Caco-2 (cell line): ENCODE measurements around the gene GADL1. TPM values are rescaled to one million over a fixed set of nuclear protein-coding genes. Genes with fewer than 3 reads are reported as not detected.

ENCODE experiments used
- BruUV-seq: library from RNA; stranded (reverse); fragments of 400-500 nt; replicated peaks from 2 replicates; lab custom pipeline; 2021; lab: Mats Ljungman, UMichigan
- CTCF ChIA-PET: fragments of 300-600 bp; sonication (Branson Sonifier 250); formaldehyde crosslinking; loops from one replicate; lab custom pipeline; 2022; ENCODE audit warnings: antibody characterized with exemption; lab: Charles Lee
- POLR2A ChIA-PET: fragments of 300-600 bp; sonication (Branson Sonifier 250); formaldehyde crosslinking; loops from one replicate; lab custom pipeline; 2022; ENCODE audit warnings: antibody characterized with exemption; lab: Charles Lee
- DNase-seq, 2 experiments: peaks; one replicate each; pipeline versions ENCODE4 v3.0.0 to v3.0.0-alpha.2; 2020 to 2022
- H3K27me3 ChIP-seq: replicated peaks from 2 replicates; pipeline ENCODE4 v1.6.0; 2011; ENCODE audit warnings: low read length; ENCODE audit not compliant: control insufficient read depth, insufficient read depth
- H3K36me3 ChIP-seq: 2 replicates; pipeline ENCODE4 v1.5.1; 2011; ENCODE audit warnings: low read length; ENCODE audit not compliant: control insufficient read depth, insufficient read depth
- H3K4me1 ChIP-seq: fragments of 250-450 bp; sonication (Bioruptor Pico); 2 replicates; pipeline ENCODE4 v1.5.1; 2020; ENCODE audit warnings: mild to moderate bottlenecking
- H3K4me3 ChIP-seq: 2 replicates; pipeline ENCODE4 v1.5.1; 2011; ENCODE audit warnings: low read depth, mild to moderate bottlenecking, control low read depth, low read length
- H3K9me3 ChIP-seq: fragments of 250-450 bp; sonication (Bioruptor Pico); 2 replicates; pipeline ENCODE4 v1.5.1; 2020; ENCODE audit warnings: mild to moderate bottlenecking, moderate library complexity
- H3K27ac Mint-ChIP-seq: one replicate; pipeline ENCODE4 v1.8.0; 2022; ENCODE audit warnings: mixed read lengths; ENCODE audit not compliant: unreplicated experiment
- H3K27me3 Mint-ChIP-seq: one replicate; pipeline ENCODE4 v1.8.0; 2022; ENCODE audit warnings: mixed read lengths; ENCODE audit not compliant: insufficient read depth, unreplicated experiment
- H3K36me3 Mint-ChIP-seq: one replicate; pipeline ENCODE4 v1.8.0; 2022; ENCODE audit warnings: mild to moderate bottlenecking, mixed read lengths; ENCODE audit not compliant: insufficient read depth, unreplicated experiment
- H3K4me1 Mint-ChIP-seq: one replicate; pipeline ENCODE4 v1.8.0; 2022; ENCODE audit warnings: low read depth, mixed read lengths; ENCODE audit not compliant: unreplicated experiment
- H3K4me3 Mint-ChIP-seq: one replicate; pipeline ENCODE4 v1.8.0; 2022; ENCODE audit warnings: mild to moderate bottlenecking, moderate library complexity, mixed read lengths; ENCODE audit not compliant: unreplicated experiment
- H3K9me3 Mint-ChIP-seq: one replicate; pipeline ENCODE4 v1.8.0; 2022; ENCODE audit warnings: mixed read lengths; ENCODE audit not compliant: unreplicated experiment
- CTCF ChIP-seq, 2 experiments: fragments of 200-600 bp in 1 of 2; IDR thresholded peaks; 1 replicate in 1 of 2; 2 replicates in 1 of 2; pipeline versions ENCODE4 v1.5.1 to v1.8.0; 2011 to 2022; ENCODE audit warnings: antibody characterized with exemption in 1 of 2, control low read depth in 1 of 2, inconsistent platforms in 1 of 2, low read depth in 1 of 2, low read length in 1 of 2, mild to moderate bottlenecking in 1 of 2, moderate library complexity in 1 of 2; ENCODE audit not compliant: insufficient read depth in 1 of 2, severe bottlenecking in 1 of 2, unreplicated experiment in 1 of 2
- intact Hi-C: fragments of 100-400 bp; cut with micrococcal nuclease; formaldehyde crosslinking; loops from one replicate; pipeline ENCODE4 v1.10.0; 2022; ENCODE audit not compliant: unreplicated experiment
- total RNA-seq: library from RNA; stranded (reverse); gene quantifications from 2 replicates; pipeline ENCODE4 v1.2.3, GENCODE V29; 2022

GADL1 gene
- total RNA-seq, 1 experiment from 2014 or later: 6.2 TPM

GRCh38 chr3:30723211-30723610 is 171.2 kb downstream of the GADL1 start:
- Mint-ChIP-seq H3K36me3 (peaks cover 7% of the 10 kb centered on the region), H3K4me3 (no peak overlapping the region), H3K27me3 (no peaks in the 10 kb centered on the region), H3K27ac (no peak overlapping the region), H3K4me1 (peaks cover 28% of the 10 kb centered on the region), H3K9me3 (peaks cover 30% of the 10 kb centered on the region)
- DNase-seq: no peak
- no peaks in the 10 kb centered on the region for H3K36me3 ChIP-seq
- intact Hi-C loops: no loop called here
- ChIA-PET CTCF (no interaction called here), POLR2A (no interaction called here)
- peaks cover 40% of the 10 kb centered on the region for H3K4me1 ChIP-seq
- H3K27me3 ChIP-seq: no peaks in the 10 kb centered on the region
- BruUV-seq: no TSS peak
- H3K4me3 ChIP-seq: no peak overlapping the region
- TF ChIP-seq CTCF (IDR thresholded peaks at IDR 0.05; ENCODE audit: insufficient read depth in 1 of 2, low read depth in 1 of 2, low read length in 1 of 2, severe bottlenecking in 1 of 2, unreplicated experiment in 1 of 2): no peak
- H3K9me3 ChIP-seq: no peaks in the 10 kb centered on the region

GRCh38 chr3:30721314-30721634 is 173.2 kb downstream of the GADL1 start:
- CTCF ChIA-PET: interaction anchor here (1.2 kb wide), 1 partner anchor 142 kb away, joined by 3 read pairs; no protein-coding TSS in a partner anchor
- Histone ChIP-seq H3K27me3 (no peaks in the 10 kb centered on the region), H3K4me1 (peaks cover 36% of the 10 kb centered on the region), H3K4me3 (no peak overlapping the region), H3K36me3 (no peaks in the 10 kb centered on the region), H3K9me3 (no peaks in the 10 kb centered on the region)
- H3K4me3 Mint-ChIP-seq: peak overlapping the region; percentile 26
- peaks cover 30% of the 10 kb centered on the region for H3K9me3 Mint-ChIP-seq
- H3K27me3 Mint-ChIP-seq: no peaks in the 10 kb centered on the region
- intact Hi-C loops: loop anchor here (1.0 to 2.0 kb wide), 3 partner anchors 28 to 462 kb away; no protein-coding TSS in a partner anchor
- no peak for TF ChIP-seq CTCF (IDR thresholded peaks at IDR 0.05; ENCODE audit: insufficient read depth in 1 of 2, low read depth in 1 of 2, low read length in 1 of 2, severe bottlenecking in 1 of 2, unreplicated experiment in 1 of 2)
- no peak for DNase-seq
- peaks cover 34% of the 10 kb centered on the region for H3K4me1 Mint-ChIP-seq
- POLR2A ChIA-PET: interaction anchor here (0.6 kb wide), 1 partner anchor 1299 kb away, joined by 3 read pairs; no protein-coding TSS in a partner anchor
- peak overlapping the region; percentile 83 for H3K27ac Mint-ChIP-seq
- peaks cover 7% of the 10 kb centered on the region for H3K36me3 Mint-ChIP-seq
- no TSS peak for BruUV-seq

DNA sequence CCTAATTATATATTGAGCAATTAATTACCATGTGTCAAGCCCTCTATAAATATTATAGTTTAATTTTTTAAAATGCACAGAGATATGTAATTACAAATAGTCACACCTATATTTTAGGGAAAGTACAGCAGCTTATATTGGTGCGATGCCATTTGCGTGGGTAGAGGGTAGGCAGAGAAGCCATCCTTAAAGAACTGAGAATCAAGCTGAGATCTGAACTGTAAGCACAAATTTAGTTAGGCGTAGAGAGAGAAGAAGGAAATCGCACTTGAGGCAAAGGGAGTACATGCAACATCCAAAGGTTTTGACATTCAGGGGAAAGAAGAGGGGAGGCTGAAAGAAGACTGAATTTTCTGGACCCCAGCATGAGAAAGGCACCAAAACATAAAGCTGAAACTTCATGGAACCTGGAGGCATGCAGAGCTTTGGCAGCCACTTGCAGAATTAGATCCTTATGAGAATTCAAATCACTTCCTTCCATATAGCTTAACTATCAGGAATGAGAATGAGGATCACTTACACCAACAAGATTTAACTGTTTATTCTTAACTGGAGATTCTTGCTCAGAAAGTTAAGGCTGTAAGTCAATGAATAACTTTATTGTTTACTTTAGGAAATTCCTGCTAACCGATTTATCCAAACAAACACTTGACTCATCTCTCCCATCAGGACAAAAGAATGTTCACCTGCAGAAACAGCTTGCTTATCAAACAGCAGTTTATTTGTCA is 173.7 kb downstream of the GADL1 start:
- H3K36me3 Mint-ChIP-seq: peaks cover 7% of the 10 kb centered on the region
- H3K27ac Mint-ChIP-seq: peak overlapping the region; percentile 83
- H3K4me3 ChIP-seq: no peak overlapping the region
- peak in 1 of 2 experiments; percentile 71 for DNase-seq
- H3K36me3 ChIP-seq: no peaks in the 10 kb centered on the region
- ChIA-PET CTCF (interaction anchor here (1.2 kb wide), 1 partner anchor 141 kb away, joined by 3 read pairs; no protein-coding TSS in a partner anchor), POLR2A (interaction anchor here (0.6 kb wide), 1 partner anchor 1300 kb away, joined by 3 read pairs; no protein-coding TSS in a partner anchor)
- H3K4me1 Mint-ChIP-seq: peaks cover 34% of the 10 kb centered on the region
- H3K27me3 ChIP-seq: no peaks in the 10 kb centered on the region
- BruUV-seq: no TSS peak
- H3K27me3 Mint-ChIP-seq: no peaks in the 10 kb centered on the region
- H3K9me3 Mint-ChIP-seq: peaks cover 28% of the 10 kb centered on the region
- intact Hi-C loops: loop anchor here (1.0 to 2.0 kb wide), 3 partner anchors 27 to 461 kb away; no protein-coding TSS in a partner anchor
- peak overlapping the region; percentile 26 for H3K4me3 Mint-ChIP-seq
- H3K9me3 ChIP-seq: no peaks in the 10 kb centered on the region
- H3K4me1 ChIP-seq: peaks cover 34% of the 10 kb centered on the region
- no peak for TF ChIP-seq CTCF (IDR thresholded peaks at IDR 0.05; ENCODE audit: insufficient read depth in 1 of 2, low read depth in 1 of 2, low read length in 1 of 2, severe bottlenecking in 1 of 2, unreplicated experiment in 1 of 2)
